NCI-H2081 (cell line): Measurements from ENCODE around the gene DCAF16.
A peak's percentile ranks its signal among the peaks of the same experiment; 100 is the strongest.

Experiments used
- DNase-seq, 2 experiments: peaks; one replicate each; lab custom pipeline; 2025; lab: John Stamatoyannopoulos, UW

DCAF16 gene

DNA sequence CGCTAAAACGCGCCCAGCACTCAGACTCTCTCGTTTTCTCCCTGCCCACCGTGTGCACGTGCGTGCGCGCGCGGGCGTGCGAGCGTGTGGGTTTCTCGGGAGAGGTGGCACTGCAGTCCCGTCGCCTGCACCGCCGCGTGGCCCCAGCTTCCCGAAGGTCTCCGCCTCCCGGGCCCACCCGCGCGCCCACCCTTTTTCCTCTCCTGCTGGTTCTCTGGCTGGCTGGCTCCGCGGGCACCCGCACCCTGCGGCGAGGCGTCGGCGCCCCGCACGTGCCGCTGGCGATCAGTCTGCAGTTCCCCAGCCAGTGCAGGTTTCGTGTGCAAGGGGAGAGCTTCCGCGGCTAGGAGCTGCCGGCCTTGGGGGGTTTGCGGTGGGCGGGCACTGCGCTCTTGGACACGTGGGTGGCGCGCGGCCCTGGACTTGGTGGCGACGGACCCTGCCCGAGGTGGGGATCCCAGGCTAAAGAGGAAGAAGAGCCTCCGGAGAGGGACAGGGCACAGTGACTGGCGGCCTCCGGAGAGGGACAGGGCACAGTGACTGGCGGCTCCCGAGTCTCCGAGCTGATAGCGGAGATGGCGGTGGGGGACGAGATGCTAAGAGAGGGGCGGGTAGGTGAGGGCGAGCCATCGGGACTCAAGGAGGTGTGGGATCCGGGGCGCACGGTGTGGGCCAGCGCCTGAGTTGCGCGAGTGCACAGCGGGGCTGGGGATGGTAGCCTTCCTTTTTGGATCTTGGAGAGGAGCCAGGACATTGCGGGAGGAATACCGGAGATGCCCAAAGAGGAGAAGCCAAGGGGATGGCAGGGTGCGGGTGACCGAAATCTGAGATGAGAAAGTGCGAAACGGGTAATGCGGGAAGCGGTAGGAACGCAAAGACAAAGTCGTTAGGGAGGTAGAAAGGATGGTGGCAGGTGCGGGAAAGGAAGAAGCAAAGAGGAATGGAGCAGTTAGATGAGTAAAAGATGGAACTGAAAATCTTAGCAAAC lies 29.0 kb downstream of the DCAF16 start, which contains the start of gene FAM184B:
Gene FAM184B, minus strand, starts transcription at position 322 of the 988 bp plus-strand sequence. CDS start 322 bp downstream, outside the sequence.
- peak; percentile 35 to 62 for DNase-seq

DNA sequence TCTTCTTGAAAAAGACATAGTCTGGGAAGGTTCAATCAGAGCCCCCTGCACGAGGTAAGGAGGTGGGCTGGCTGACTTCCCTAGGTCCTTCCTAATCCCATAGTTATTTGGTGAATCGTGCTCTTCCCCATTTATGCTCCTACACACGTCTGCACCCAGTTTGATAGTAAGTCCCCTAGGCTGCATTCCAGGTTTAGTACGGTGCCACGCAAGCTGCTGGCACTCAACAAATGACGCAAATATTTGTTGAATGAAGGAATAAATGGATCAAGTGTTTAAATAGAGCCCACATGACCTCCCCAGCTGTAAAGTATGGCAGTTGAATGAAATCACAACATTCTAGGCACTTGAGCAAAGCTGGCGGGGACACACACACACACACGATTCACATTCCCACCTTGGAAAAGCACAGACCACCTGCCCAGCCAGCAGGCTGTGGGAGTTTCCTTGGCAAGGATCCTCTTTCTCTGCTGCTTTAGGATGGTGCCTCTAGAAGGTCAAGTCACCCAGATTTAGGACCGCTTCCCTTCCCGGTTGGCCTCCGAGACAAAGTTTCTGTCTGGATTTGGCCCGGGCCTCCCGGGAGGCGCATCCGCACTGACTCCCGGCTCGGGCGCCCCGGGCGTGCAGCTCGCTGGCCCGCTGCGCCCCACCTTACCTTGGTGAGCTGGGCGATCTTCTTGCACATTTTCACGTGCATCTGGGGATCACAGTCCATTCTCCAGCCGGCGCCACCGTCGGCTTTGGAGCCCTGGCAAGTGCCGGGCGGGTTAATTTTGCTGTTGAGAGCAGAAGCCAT lies 29.9 kb downstream of the DCAF16 start:
- DNase-seq: peak; percentile 49 to 79

DNA sequence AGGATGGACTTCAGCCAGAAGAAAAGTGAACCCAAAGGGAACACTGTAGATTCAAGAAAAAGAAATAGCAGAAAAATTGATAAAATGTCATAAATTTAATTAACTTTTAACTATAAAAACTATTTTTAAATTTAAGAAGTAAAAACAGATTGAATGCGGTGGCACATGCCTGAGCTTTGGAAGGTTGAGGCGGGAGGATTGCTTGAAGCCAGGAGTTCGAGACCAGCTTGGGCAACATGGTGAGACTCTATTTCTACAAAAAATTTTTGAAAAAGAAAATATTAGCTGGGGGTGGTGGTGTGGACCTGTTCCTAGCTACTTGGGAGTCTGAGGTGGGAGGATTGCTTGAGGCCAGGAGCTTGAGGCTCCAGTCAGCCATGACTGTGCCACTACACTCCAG lies 32.1 kb downstream of the DCAF16 start:
- no peak for DNase-seq

DNA sequence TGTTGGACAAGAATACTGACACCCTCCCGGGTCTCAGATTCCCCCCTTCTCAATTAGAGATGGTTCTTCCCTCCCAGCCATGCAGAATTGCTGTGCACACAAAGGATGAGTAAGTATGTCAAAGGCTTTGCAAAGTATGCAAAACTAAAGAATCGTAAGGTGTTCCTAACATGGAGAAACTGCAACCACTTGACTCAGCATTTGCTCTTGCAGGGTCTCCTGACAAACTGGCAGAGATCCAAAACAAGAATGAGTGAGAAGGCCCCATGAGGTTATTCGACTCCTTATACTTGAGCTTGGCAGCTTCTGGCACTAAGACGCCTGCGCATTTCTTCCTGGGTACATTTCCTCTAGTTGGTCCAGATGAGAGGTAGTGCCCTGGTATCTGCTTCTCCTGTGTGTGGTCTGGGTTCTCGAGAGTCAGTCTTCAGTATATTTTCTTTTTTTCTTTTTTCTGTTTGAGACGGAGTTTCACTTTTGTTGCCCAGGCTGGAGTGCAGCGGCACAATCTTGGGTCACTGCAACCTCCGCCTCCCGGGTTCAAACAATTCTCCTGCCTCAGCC lies 37.3 kb downstream of the DCAF16 start:
- DNase-seq: no peak

DNA sequence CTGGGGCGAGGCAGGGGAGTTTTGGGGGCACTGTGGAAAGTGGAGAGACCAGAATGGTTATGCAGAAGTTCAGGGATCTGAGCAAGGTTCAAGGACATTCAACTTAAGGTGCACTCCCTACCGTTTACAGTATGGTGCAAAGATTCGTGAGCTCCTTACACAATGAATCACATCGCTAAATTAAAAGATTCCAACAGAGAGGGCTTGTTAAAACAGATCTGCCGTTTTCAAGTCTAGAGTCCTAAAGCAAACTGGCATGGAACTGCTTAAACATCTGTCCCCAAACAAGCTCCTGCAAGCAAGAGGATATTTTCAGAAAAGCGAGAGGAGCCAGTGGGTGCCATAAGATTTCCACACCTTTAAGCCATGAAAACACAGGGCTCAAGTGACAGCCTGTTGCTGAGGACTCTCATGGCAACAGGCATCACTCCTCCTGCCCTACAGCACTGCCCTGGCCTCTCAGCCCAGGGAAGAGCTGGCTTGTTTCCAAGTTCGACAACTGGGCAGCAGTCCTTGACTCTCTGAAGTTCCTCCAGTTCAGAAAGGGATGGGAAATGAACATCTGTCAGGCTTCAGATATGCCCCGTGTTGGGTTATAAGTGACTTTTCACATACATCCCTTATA lies 39.2 kb downstream of the DCAF16 start:
- no peak for DNase-seq

DNA sequence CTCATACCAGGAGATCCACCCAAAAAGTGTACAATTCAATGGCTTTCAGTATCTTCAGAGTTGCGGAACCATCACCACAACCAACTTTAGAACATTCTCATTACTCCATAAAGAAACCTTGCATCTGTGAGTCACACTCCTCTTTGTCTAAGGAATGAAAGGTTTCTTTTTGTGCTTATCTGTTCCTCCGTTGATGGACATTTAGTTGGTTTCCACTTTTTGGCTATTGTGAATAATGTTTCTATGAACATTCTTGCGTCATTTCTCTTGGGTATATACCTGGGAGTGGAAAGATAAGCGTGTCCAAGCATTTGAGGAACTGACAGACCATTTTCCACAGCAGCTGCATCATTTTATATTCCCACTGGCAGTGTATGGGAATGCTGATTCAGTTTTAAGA lies 39.7 kb downstream of the DCAF16 start:
- DNase-seq: no peak

DNA sequence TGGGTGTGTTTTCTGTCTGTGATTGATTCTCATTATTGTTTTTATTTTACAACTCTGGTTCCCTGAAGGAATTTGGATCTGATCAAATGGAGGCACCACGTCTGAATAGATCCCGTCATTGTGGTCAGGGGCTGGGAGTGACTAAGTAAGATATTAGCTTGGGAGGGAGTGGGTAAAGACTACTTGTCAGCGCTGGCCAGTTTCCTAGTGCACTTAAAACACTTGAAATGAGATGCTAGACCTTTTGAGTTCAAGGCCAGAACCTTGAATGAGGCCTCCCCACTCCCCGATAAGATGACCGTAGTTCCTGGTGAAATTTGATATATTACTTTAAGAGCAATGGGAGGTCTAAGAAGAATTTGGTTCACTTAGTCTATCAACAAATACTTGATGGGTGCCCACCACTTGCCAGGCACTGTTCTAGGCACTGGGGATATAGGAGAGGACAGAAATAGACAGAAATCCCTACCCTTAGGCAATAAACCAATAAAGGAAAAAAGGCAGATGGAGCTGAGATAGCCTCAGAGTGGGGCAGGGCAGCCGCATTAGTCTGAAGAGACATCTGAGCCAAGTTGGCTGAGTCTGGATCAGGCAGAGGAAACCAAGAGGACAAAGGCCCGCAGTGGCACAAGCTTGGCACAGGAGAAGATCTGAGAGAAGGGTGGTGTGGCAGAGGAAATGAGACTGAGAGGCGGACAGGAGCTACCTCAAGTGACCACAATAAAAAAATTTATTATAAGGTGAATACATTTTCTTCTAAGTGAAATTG lies 41.0 kb downstream of the DCAF16 start:
- no peak for DNase-seq

DNA sequence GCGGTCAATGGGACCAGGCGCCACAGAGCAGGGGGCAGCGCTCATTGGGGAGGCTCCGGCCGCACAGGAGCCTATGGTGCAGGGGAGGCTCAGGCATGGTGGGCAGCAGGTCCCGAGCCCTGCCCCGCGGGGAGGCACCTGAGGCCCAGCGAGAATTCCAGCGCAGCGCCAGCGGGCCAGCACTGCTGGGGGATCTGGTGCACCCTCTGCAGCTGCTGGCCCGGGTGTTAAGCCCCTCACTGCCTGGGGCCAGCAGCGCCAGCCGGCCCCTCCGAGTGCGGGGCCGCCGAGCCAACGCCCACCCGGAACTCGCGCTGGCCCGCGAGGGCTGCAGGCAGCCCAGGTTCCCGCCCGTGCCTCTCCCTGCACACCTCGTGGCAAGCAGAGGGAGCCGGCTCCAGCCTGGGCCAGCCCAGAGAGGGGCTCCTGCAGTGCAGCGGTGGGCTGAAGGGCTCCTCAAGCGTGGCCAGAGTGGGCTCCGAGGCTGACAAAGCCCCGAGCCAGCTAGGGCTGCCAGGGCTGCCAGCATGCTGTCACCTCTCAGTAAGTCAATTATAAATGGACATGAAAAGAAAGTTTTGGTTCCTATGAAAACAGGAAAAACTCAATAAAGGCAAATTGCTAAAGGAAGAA lies 43.6 kb downstream of the DCAF16 start:
- DNase-seq: no peak

DNA sequence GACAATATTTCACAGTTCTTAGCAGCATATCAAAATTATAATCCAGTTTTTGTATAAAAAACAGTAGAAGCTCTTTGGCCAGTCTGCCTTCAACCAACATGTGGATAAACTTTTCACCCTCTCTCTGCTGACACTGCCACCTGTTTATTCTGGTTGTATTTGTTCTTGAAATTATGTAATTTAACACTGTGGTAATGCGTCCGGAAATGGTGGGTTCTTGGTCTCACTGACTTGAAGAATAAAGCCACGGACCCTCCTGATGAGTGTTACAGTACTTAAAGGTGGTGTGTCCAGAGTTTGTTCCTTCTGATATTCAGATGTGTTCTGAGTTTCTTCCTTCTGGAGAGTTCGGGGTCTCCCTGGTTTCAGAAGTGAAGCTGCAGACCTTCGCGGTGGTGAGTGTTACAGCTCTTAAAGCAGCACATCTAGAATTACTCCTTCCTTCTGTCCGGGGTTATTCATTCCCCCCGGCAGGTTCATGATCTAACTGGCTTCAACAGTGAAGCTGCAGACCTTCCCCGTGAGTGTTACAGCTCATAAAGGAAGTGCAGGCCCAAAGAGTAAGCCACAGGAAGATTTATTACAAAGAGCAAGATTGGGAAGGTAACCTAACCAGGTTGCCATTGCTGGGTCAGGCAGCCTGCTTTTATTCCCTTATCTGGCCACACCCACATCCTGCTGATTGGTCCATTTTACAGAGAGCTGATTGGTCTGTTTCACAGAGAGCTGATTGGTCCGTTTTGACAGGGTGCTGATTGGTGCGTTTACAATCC lies 44.9 kb downstream of the DCAF16 start:
- no peak for DNase-seq

DNA sequence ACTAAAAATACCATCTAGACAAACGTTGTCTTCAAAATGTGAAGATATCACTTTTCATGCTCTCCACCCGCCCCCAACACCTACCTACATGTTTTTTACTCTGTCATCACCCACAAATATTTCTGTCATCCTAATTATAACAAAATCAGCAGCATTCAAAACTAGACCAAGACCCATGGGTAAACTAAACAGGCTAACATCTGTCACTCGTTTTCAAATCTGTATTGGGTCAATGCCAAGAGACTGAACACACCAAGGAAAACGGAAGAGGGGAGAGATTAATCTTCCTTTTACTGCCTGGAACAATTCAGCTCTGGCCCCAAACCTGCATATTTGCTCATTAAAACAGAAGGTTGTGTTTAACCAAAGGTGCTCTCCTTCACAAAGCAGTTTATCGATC lies 46.6 kb downstream of the DCAF16 start:
- no peak for DNase-seq

DNA sequence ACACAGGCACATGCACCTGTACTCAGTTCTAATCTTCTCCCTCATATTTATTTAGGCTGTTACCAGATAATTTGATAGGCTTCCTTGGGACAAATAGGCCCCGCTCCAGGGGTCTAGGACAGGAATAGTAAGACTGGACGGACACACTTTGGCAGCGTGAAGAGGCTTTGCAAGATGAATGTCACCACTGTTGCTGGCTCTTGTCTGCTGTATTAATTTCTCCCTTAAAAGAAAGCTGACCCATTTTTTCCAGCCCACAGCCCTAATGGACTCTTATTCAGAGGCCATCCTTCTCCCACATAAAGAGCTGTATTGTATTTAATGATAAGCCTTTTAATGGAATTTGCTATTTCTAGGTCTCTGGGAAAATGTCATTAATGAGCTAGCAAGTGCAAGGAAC lies 47.1 kb downstream of the DCAF16 start:
- DNase-seq: no peak

DNA sequence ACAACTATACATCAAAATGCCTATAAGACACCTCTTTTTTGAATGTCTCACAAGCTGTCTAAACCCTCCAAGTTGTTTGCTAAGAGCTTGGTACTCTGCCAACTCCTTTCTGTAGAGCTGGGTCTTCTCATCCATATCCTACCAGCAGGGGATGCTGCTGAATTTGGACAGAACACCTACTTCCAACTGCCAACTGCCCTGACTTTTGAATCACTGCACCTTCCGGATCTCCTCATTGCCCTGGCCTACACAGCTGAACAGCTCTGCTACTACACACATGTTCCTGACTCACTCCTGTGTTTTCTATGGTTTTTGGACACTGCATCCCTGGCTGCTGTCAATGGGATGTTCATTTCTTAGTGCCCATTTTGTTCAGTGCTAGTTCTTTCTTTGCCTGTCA lies 47.8 kb downstream of the DCAF16 start:
- DNase-seq: no peak

DNA sequence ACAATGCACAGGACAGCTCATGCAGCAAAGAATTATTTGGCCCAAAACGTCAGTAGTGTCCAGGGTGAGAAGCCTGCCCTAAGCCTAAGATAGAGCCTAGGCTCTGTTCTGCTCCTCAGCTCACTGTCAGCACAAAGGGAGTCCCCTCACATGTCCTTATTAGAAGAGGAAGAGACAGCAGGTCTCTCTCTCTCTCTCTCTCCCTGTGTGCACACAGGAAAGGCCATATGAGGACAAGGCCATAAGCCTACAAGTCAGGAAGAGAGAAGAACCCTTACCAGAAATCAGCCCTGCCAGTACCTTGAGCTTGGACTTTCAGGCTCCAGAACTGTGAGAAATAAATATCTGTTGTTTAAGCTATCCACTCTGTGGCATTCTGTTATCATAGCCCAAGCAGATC lies 49.5 kb downstream of the DCAF16 start:
- DNase-seq: no peak

DNA sequence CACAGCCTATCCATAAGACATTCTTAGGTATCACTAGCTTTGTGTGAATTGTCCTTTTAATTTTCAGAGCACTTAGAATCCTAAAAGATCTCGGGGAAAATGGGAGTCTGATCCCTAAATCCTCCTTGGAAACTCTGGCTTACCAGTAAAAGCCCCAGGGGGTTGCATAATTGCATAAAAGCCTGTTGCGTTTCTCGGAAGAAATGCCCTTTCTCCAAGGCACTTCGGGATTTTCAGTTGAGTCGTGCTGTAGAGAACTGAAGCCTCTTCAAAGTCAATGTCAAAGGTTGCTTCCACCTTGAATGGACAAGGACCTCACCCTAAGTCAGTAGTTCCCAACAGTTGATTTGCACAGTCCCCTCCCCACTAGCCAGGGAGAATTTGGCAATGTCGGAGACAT lies 49.9 kb downstream of the DCAF16 start:
- no peak for DNase-seq

DNA sequence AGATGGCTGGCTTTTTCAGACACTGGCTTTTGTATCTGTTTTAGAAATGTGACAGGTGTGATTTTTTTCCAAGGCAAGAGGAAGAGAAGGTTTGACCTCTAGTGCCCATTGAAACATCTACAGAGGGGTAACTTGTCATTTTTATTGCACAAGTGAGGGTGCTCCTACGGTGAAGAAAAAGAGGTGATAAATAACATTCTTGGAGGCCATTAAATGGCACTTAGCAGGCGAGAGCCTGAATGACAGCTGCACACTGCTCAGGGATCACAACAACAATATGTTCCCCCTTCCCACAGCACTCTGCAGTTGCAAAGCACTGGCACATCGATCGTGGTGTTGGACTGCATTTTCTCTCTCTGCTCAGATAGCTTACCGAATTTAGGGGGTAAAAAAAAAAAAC lies 52.1 kb downstream of the DCAF16 start:
- DNase-seq: peak in 1 of 2 experiments; percentile 48

DNA sequence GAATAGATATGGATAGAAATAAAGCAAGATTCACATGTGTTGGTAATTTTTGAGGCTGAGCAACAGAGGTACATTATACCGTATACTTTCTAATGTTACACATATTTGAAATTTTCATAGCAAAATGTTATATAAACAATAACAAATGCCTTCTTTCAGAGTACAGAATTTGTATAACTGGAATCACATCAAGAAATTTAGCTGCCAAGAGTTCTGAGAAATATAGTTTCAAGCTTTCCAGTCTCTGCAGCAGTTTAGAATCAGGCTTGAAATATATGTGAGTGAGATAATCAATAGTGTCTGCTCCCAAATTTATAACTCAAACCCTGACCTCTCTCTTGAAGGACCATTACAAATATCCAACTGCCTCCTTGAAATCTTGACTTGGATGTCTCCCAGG lies 52.9 kb downstream of the DCAF16 start:
- no peak for DNase-seq

DNA sequence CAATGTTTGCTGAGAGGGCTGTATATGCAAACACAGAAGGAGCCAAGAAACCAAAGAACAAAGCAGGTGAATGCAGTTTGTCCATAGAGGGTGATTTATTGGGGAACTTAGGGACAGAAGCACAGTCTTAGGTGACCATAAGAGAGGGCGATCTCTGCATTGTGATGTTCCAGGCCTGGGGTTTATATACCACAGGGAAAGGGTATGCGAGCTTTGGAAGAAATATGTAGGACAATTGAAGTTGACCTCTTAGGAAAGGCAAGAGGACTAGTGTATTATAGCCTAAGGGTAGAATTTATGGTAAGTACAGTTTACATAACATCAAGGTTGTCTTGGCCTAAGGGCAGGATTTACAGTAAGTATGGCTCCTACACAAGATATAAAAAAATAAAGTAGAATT lies 56.9 kb downstream of the DCAF16 start:
- DNase-seq: no peak
